OCI-LY3 (cell line): Measurements from ENCODE around the gene PIK3R6.

Experiments
- H2AFZ ChIP-seq: fragments of 200-600, 300-600 bp; shearing (Covaris generic); 2 replicates; pipeline ENCODE4 v1.6.0; 2014; ENCODE audit warnings: antibody characterized with exemption, low read depth, low read length
- H3K27ac ChIP-seq: fragments of 200-600, 300-600 bp; sonication (generic); 2 replicates; pipeline ENCODE4 v1.5.1; 2014; ENCODE audit warnings: mild to moderate bottlenecking, low read length, moderate library complexity, mixed read lengths
- H3K27me3 ChIP-seq: fragments of 200-600, 300-600 bp; sonication (generic); 2 replicates; pipeline ENCODE4 v1.6.1; 2014; ENCODE audit warnings: low read depth, low read length, mixed read lengths
- H3K36me3 ChIP-seq: fragments of 200-600, 300-600 bp; sonication (generic); replicated peaks from 2 replicates; pipeline ENCODE3; 2014; ENCODE audit warnings: low read depth, low read length, mixed read lengths
- H3K4me1 ChIP-seq: fragments of 300-600, 200-600 bp; sonication (generic); 2 replicates; pipeline ENCODE4 v1.6.1; 2014; ENCODE audit warnings: low read length, mixed read lengths
- H3K4me2 ChIP-seq: fragments of 200-600, 300-600 bp; sonication (generic); 2 replicates; pipeline ENCODE4 v1.6.1; 2014; ENCODE audit warnings: low read length, mixed read lengths
- H3K4me3 ChIP-seq: fragments of 300-600, 200-600 bp; sonication (generic); 2 replicates; pipeline ENCODE4 v1.5.1; 2014; ENCODE audit warnings: antibody characterized with exemption, mild to moderate bottlenecking, low read length, moderate library complexity
- H3K79me2 ChIP-seq: fragments of 300-600, 200-600 bp; shearing (Covaris generic); 2 replicates; pipeline ENCODE4 v1.6.1; 2014; ENCODE audit warnings: mild to moderate bottlenecking, low read length, mixed read lengths
- H3K9ac ChIP-seq: fragments of 300-600, 200-600 bp; shearing (Covaris generic); 2 replicates; pipeline ENCODE4 v1.6.0; 2014; ENCODE audit warnings: mild to moderate bottlenecking, low read length, moderate library complexity
- H3K9me3 ChIP-seq: fragments of 200-600, 300-600 bp; shearing (Covaris generic); 2 replicates; pipeline ENCODE4 v1.6.1; 2014; ENCODE audit warnings: low read length, mixed read lengths; ENCODE audit not compliant: insufficient read depth
- H4K20me1 ChIP-seq: fragments of 200-600, 300-600 bp; sonication (generic); 2 replicates; pipeline ENCODE4 v1.6.1; 2016; ENCODE audit warnings: low read length, mixed read lengths; ENCODE audit not compliant: insufficient read depth
- EZH2phosphoT487 ChIP-seq: fragments of 200-600 bp; shearing (Covaris generic); IDR thresholded peaks from 2 replicates; pipeline ENCODE4 v1.6.1; 2018; ENCODE audit warnings: antibody characterized with exemption, mixed run types, low read depth
- TF ChIP-seq, protein P1 (sequence below): fragments of 200-600, 300-600 bp; sonication (generic); IDR thresholded peaks from 2 replicates; pipeline ENCODE4 v1.5.1; 2014; ENCODE audit warnings: antibody characterized with exemption, low read length, low read depth

The PIK3R6 gene

DNA sequence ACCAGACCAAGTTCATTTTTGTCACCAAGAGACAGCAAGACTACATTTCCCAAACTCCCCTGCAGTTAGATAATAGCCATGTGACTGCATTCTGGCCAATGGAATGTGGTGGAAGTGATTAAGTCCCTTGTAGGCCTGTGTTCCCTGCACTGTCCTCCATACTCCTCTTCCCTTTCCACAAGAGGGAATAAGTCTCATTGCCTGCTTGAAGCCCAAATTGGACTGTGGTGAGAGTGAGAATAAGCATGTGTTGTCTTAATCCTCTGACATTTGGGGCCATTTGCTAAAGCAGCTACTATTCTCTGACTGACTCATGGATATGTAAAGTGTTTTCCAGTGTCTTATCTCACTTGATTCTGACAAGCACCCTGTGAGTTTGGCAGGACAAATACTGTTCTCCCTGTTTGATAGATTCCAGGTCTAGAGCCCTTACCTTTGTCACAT lies 20.7 kb downstream of the PIK3R6 start:
- H3K27ac ChIP-seq: no peak overlapping the region

GRCh38 chr17:8844229-8845218 lies 22.9 kb downstream of the PIK3R6 start:
- Histone ChIP-seq H3K9ac (no peak overlapping the region), H3K27me3 (no peaks in the 10 kb centered on the region), H3K36me3 (no peaks in the 10 kb centered on the region), H3K79me2 (no peaks in the 10 kb centered on the region), H2AFZ (no peak overlapping the region), H3K27ac (no peak overlapping the region), H3K4me1 (peaks cover 14% of the 10 kb centered on the region), H4K20me1 (no peaks in the 10 kb centered on the region), H3K4me2 (no peak overlapping the region), H3K9me3 (no peaks in the 10 kb centered on the region), H3K4me3 (no peak overlapping the region)
- TF ChIP-seq, protein P1, sequence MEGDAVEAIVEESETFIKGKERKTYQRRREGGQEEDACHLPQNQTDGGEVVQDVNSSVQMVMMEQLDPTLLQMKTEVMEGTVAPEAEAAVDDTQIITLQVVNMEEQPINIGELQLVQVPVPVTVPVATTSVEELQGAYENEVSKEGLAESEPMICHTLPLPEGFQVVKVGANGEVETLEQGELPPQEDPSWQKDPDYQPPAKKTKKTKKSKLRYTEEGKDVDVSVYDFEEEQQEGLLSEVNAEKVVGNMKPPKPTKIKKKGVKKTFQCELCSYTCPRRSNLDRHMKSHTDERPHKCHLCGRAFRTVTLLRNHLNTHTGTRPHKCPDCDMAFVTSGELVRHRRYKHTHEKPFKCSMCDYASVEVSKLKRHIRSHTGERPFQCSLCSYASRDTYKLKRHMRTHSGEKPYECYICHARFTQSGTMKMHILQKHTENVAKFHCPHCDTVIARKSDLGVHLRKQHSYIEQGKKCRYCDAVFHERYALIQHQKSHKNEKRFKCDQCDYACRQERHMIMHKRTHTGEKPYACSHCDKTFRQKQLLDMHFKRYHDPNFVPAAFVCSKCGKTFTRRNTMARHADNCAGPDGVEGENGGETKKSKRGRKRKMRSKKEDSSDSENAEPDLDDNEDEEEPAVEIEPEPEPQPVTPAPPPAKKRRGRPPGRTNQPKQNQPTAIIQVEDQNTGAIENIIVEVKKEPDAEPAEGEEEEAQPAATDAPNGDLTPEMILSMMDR: no peak
- TF ChIP-seq EZH2phosphoT487: no peak

More for the DNA sequence above, 20.7 kb downstream of the PIK3R6 start:
- Histone ChIP-seq H3K4me1 (peaks cover 23% of the 10 kb centered on the region), H3K9ac (no peak overlapping the region), H3K9me3 (no peaks in the 10 kb centered on the region), H3K36me3 (peaks cover under 1% of the 10 kb centered on the region), H4K20me1 (no peaks in the 10 kb centered on the region), H2AFZ (no peak overlapping the region; the same call in 1 of the 2 replicates), H3K4me2 (no peak overlapping the region), H3K79me2 (no peaks in the 10 kb centered on the region), H3K4me3 (no peak overlapping the region), H3K27me3 (no peaks in the 10 kb centered on the region)
- TF ChIP-seq, protein P1: no peak
- no peak for TF ChIP-seq EZH2phosphoT487

- Histone ChIP-seq H3K4me3 (no peak overlapping the region), H3K9ac (no peak overlapping the region), H3K27ac (no peak overlapping the region), H3K79me2 (no peaks in the 10 kb centered on the region), H3K9me3 (no peaks in the 10 kb centered on the region), H3K27me3 (no peaks in the 10 kb centered on the region), H2AFZ (no peak overlapping the region), H4K20me1 (no peaks in the 10 kb centered on the region), H3K4me1 (peaks cover 13% of the 10 kb centered on the region), H3K4me2 (no peak overlapping the region), H3K36me3 (no peaks in the 10 kb centered on the region)
- TF ChIP-seq, protein P1: no peak
- TF ChIP-seq EZH2phosphoT487: no peak
Observed at GRCh38 chr17:8843344-8843743, 24.1 kb downstream of the PIK3R6 start.

DNA sequence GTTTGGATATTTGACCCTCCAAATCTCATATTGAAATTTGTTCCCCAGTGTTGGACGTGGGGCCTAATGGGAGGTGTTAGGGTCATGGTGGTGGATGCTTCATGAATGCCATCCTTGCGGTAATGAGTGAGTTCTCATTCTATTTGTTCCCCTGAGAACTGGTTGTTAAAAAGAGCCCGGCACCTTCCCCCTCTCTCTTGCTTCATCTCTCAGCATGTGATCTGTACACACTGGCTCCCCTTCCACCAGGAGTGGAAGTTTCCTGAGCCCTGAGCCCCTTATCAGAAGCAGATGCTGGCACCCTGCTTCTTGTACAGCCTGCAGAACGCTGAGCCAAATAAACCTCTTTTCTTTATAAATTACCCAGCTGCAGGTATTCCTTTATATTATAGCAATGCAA lies 25.6 kb downstream of the PIK3R6 start:
- Histone ChIP-seq H3K4me3 (no peak overlapping the region), H3K27me3 (no peaks in the 10 kb centered on the region), H3K9ac (no peak overlapping the region), H3K27ac (no peak overlapping the region), H3K79me2 (no peaks in the 10 kb centered on the region), H3K4me1 (peaks cover 10% of the 10 kb centered on the region), H3K36me3 (no peaks in the 10 kb centered on the region), H3K4me2 (no peak overlapping the region), H3K9me3 (no peaks in the 10 kb centered on the region), H2AFZ (no peak overlapping the region), H4K20me1 (no peaks in the 10 kb centered on the region)
- TF ChIP-seq, protein P1: no peak
- no peak for TF ChIP-seq EZH2phosphoT487
